GM15510 (cell line): Measurements from ENCODE around the gene OTUD3.

Source experiments
- POLR2A ChIP-seq: IDR thresholded peaks from 3 replicates; pipeline ENCODE4 v1.6.1; 2011; ENCODE audit warnings: borderline replicate concordance; ENCODE audit not compliant: insufficient read length; ENCODE audit errors: extremely low read depth

The OTUD3 gene

DNA sequence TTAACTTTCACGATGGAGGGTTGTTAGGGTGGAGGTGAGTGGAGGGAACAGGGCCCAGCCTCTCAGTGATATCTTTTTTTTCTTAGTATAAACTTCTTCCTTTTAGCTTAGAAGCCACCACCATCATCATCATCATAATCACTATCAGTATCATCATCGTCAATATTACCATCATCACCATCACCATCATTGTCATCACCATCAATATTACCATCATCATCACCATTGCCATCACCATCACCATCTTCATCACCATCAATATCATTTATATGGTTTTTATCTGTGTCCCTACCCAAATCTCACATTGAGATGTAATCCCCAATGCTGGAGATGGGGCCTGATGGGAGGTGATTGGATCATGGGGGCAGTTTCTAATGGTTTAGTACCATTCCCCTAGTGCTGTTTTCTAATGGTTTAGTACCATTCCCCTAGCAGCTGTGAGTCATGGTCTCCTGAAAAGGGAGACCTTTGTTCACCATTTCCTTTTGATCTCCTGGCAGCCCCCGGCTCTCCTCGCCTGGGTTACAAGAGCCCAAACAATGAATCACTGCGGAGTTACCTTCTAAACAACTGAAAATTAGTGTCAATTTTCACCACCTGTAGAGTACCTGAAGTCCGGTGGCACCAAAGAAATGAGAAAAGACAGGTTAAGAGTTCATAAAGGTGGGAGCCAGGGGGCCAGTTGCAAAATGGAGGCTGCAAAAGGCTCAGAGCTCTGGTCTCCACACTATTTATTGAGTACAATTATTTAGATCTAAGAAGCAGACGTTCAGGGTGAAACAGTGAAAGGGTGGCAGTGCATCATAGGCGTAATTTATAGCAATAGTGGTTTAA lies 44.3 kb downstream of the OTUD3 start:
- no peak for TF ChIP-seq POLR2A

- TF ChIP-seq POLR2A: no peak
These were observed 50.7 kb downstream of the OTUD3 start for GRCh38 chr1:19932866-19933265.

GRCh38 chr1:19934336-19934735 lies 52.1 kb downstream of the OTUD3 start:
- TF ChIP-seq POLR2A: no peak

DNA sequence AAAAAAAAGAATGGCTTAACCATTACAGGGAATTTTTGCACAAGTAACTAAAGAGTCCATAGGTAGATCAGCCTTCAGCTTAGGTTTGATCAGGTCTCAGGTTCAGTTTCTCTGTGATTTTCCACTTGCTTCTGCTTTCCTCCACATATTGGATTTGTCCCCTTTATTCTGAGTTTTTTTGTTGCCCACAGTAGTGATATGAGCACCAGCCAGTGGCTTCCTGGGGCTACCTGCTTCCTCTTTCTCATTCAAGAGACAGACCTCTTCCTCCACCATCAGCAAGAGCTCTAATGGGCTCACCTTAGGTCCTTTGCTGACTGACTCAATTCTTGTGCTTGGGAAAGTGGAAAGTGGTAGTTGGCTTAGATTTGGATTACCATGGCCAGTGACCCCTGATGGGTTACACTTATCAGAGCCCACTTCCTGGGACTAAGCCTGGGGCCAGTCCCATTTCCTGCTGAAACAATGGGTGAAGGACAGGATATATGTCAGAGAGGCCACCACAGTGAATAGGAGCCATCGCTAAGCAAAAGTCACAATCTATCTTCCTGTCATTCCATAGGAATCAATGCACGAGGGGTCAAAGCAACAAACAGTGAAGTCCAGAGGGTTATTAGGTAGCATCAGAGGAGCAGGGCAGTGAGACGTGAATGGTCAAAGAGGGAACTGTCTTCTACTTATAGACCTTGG lies 54.0 kb downstream of the OTUD3 start:
- no peak for TF ChIP-seq POLR2A

DNA sequence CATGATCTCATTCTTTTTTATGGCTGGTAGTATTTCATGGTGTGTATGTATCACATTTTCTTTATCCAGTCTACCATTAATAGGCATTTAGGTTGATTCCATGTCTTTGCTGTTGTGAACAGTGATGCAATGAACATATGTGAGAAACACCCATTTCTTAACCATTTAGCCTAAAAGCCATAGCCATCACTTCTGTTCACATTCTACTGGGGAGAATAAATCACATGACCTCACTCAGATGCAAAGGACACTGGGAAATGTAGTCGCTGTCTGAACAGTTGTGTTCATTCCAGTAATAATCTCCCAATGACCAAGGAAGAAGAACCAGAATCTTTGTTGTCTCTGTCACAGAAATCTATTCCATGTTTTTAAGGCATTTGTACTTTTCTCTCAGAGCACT lies 56.3 kb downstream of the OTUD3 start:
- no peak for TF ChIP-seq POLR2A

DNA sequence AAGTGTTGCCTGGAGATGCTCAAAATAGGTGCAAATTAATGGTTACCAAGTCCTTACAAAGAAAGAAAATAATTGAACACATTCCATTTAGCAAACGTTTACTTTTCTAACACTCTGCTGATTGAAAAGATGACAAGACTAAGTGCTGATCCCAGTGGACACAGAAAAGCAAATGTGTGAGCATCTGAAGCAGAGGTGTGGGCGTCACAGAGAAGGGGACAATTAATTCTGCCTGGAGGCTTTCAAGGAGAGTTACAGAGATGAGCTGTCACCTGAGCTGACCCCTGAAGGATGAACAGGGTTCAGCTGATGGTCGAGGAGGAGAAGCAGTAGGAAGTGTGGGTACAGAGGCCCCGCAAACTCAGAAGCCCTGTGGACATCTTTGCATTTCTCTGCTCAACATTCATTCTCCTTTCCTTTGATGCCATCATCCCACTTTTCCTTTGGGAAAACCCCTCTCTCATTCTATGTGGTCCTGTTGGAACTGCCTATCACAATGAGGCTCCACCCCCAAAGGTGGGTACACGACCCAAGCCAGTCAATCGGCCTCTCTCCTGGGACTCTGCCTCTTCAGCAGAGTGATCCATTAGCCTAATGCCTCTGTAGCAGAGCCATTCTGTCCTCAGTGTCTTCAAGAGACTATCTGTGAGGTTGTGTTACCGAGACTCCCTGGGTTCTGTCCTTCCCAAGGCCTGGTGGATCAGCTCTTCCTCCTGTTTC lies 58.5 kb downstream of the OTUD3 start:
- no peak for TF ChIP-seq POLR2A

DNA sequence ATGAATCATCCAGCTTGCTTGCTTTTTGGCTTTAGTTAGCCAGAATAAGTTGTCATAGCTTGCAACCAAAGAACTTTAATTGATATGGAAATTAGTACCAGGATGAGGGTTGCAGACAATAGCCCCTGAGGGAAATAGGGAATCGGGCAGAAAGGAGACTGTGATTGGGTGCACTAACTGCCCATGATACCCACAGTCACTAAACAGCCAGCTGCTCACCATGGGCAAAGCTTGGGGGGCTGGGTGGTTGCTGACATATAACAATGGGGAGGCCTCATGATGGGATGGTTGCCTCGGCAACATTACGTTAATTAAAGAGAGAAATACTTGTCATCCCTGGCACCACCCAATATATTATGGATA lies 59.0 kb downstream of the OTUD3 start:
- no peak for TF ChIP-seq POLR2A

- no peak for TF ChIP-seq POLR2A
These were observed 59.9 kb downstream of the OTUD3 start for GRCh38 chr1:19942088-19942487.

DNA sequence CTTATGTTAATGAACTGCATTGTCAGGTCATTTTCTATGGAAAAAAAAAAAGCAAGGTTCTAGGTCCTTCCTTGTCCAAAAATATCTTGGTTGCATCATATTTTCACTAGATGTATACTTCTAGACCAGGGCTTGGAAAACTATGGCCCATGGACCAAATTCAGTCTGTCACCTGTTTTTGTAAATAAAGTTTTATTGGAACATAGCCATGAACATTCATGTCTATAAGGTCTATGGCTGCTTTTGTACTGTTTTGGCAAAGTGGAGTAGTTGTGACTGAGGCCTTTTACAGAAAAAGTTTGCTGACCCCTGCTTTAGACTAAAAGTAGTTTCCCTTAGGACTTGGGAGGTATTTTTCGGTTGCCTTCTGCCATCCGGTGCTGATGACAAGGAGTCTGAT lies 60.5 kb downstream of the OTUD3 start:
- TF ChIP-seq POLR2A: no peak

DNA sequence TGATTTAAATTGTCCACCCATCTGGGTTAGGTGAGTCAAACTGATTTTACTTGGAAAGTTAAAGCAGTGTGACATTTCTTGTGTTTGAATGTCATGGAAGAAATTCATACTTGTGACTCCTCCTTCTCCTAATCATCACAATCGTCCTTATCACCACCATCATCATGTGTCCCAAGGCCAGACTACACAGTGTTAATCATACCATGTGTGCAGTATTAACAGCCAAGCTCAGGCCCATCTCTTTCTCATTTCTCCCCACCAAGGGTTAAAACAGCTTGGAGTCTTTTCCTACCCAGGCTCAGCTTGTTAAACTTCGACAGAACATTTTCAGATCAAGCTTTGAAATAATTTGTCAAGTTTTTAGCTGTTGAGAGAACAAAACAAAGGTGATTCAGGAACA lies 63.7 kb downstream of the OTUD3 start:
- no peak for TF ChIP-seq POLR2A

DNA sequence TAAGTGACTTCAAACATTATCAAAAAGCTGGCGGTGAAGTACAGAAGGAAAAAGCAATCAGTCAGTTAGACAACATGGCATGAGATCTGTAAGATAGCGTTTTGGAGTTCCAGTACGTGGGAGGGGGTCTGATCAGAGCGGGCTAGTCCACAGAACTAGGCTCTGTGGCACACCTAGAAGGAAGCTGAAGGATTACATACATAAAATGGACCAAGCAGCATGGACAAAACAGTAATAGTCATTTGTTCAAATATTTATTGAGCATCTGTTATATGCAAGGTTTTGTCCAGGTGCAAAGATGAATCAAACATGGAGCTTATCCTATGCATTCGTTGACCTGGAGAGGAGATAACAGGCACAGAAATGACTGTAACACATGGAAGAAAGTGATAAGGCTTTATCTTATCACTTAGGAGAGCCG lies 64.1 kb downstream of the OTUD3 start:
- no peak for TF ChIP-seq POLR2A

- TF ChIP-seq POLR2A: no peak
These were observed 64.8 kb downstream of the OTUD3 start for GRCh38 chr1:19946971-19947370.

GRCh38 chr1:19949016-19949415 lies 66.8 kb downstream of the OTUD3 start:
- TF ChIP-seq POLR2A: no peak

DNA sequence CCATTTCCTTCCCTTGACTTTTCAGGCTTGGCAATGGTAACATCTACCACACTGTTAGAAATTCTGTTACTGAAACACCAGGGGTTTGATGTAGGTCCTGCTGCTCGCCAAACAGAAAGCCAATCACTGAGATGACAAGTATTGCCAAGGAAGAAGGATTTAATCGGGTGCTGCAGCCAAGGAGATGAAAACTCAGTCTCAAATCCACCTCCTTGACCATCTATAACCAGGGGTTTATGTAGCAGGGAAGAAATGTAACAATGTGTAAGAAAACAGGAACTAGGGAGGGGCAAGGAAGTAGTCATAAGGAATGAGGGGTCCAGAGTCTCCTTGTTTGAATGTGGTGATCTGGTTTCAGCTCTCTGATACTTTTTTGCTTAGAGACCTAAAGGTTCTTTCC lies 71.9 kb downstream of the OTUD3 start:
- no peak for TF ChIP-seq POLR2A

- TF ChIP-seq POLR2A: no peak
These were observed 73.5 kb downstream of the OTUD3 start for GRCh38 chr1:19955534-19956170.

GRCh38 chr1:19957779-19958178 lies 75.6 kb downstream of the OTUD3 start:
- TF ChIP-seq POLR2A: no peak

GRCh38 chr1:19960591-19960990 lies 78.4 kb downstream of the OTUD3 start:
- TF ChIP-seq POLR2A: no peak
